Peyer's patch (tissue), 4 donors: ENCODE measurements around the gene MGMT.

Source experiments
- CTCF ChIP-seq, 6 experiments: fragments of 450-650 bp in 4 of 6; fragments of 200-600 bp in 2 of 6; sonication (generic) in 1 of 6; IDR thresholded peaks; one replicate each; pipeline ENCODE4 v1.5.1; 2017 to 2019; ENCODE audit warnings: antibody characterized with exemption in 6 of 6, mild to moderate bottlenecking in 3 of 6, moderate library complexity in 1 of 6
- POLR2A ChIP-seq, 2 donors: fragments of 450-650 bp; IDR thresholded peaks; one replicate each; pipeline ENCODE4 v1.5.1; 2017; ENCODE audit warnings: antibody characterized with exemption in 2 of 2, mild to moderate bottlenecking in 2 of 2, moderate library complexity in 2 of 2

GRCh38 chr10:129495698-129496097 is 28.7 kb downstream of the MGMT start:
- no peak for TF ChIP-seq CTCF (IDR thresholded peaks at IDR 0.05)
- no peak for TF ChIP-seq POLR2A (IDR thresholded peaks at IDR 0.05)
